ENCODE data around the gene CPNE4.

CPNE4 gene

DNA sequence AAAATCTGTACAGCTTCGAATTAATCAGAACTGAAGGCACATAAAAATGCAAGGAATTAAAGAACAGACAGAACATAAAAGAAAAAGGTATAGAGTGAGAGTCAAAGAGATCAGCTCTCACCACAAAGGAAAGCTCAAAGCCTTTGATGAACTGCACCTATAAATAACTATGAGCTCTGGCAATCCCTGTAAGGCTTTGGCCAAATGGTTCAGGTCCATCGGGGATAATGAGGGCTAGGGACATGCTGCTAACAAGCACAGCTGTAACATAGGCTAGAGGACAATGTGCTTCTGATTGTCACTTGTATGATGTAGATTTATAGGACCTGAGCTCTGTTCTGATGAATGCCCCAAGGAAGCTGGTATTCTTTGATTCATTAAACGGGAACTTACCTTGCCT lies 418.1 kb downstream of the CPNE4 start:
- TF ChIP-seq, protein P1, sequence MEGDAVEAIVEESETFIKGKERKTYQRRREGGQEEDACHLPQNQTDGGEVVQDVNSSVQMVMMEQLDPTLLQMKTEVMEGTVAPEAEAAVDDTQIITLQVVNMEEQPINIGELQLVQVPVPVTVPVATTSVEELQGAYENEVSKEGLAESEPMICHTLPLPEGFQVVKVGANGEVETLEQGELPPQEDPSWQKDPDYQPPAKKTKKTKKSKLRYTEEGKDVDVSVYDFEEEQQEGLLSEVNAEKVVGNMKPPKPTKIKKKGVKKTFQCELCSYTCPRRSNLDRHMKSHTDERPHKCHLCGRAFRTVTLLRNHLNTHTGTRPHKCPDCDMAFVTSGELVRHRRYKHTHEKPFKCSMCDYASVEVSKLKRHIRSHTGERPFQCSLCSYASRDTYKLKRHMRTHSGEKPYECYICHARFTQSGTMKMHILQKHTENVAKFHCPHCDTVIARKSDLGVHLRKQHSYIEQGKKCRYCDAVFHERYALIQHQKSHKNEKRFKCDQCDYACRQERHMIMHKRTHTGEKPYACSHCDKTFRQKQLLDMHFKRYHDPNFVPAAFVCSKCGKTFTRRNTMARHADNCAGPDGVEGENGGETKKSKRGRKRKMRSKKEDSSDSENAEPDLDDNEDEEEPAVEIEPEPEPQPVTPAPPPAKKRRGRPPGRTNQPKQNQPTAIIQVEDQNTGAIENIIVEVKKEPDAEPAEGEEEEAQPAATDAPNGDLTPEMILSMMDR (IDR thresholded peaks at IDR 0.05; ENCODE audit: borderline replicate concordance, control extremely low read depth, extremely low read depth, insufficient read depth, missing control alignments) = no peak
- in situ Hi-C loops (cut with MboI; ENCODE audit: low sequenced_read_pairs, unreplicated experiment) = no loop called here
- DNase-seq (ENCODE audit: low spot score) = no peak

DNA sequence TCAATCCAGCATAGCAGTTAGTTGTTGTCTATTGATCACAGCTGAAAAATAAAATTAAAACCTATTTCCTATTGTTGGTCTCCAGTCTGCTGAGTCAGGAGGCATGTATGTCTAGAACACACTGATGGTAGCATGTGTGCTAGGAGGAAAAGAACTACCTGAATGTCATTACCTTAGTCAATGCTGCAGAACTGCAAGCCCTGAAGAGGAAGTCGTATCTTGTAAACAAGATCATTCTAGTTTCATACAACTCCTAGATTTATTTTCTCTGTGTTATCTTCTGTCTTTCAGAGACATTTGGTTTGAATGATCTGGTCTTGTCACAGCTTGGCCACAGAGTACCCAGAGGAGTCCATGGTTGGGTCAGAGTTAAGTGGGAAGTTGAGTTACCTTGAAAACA lies 422.1 kb downstream of the CPNE4 start:
- in situ Hi-C loops (cut with MboI; ENCODE audit: low sequenced_read_pairs, unreplicated experiment) = no loop called here
- TF ChIP-seq, protein P1 (IDR thresholded peaks at IDR 0.05; ENCODE audit: borderline replicate concordance, control extremely low read depth, extremely low read depth, insufficient read depth, missing control alignments) = no peak
- no peak for DNase-seq (ENCODE audit: low spot score)

DNA sequence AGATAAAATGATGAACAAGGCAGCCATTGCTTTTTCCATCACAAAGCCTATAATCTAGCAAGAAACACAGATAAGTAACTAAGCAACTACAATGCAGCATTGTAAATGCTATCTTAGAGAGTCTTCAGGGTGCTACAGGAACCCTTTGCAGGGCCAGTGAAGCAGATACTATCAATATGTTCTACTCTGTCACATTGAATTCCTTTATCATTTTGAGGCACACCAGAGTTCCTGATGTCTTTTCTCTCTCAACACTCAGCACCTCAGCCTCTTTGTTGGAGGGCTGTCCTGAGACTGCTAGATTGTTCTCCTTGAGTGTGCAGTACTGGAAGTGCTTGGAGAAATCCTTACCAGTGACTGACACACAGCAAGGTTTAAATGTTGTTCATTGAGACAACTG lies 424.6 kb downstream of the CPNE4 start:
- in situ Hi-C loops (cut with MboI; ENCODE audit: low sequenced_read_pairs, unreplicated experiment) = no loop called here
- TF ChIP-seq, protein P1 (IDR thresholded peaks at IDR 0.05; ENCODE audit: borderline replicate concordance, control extremely low read depth, extremely low read depth, insufficient read depth, missing control alignments) = no peak
- no peak for DNase-seq (ENCODE audit: low spot score)

DNA sequence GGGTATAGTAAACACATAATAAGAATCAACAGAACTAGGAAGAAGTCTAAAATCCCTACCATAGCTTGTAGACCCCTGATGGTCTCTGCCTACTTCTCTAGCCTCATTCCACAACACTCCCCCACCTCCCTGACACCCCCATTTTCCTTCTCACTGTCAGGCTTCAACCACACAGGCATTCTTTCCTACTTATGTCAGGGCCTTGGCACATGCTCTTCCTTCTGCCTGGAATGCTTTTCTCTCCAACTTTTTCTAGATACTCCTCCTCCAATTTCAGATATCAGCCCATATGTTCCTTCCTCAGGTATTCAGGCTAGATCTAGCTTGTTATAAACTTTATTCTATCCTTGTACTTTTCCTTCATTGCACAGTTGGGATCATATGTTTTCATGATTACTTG lies 426.1 kb downstream of the CPNE4 start:
- no peak for DNase-seq (ENCODE audit: low spot score)
- TF ChIP-seq, protein P1 (IDR thresholded peaks at IDR 0.05; ENCODE audit: borderline replicate concordance, control extremely low read depth, extremely low read depth, insufficient read depth, missing control alignments) = no peak
- in situ Hi-C loops (cut with MboI; ENCODE audit: low sequenced_read_pairs, unreplicated experiment) = no loop called here

DNA sequence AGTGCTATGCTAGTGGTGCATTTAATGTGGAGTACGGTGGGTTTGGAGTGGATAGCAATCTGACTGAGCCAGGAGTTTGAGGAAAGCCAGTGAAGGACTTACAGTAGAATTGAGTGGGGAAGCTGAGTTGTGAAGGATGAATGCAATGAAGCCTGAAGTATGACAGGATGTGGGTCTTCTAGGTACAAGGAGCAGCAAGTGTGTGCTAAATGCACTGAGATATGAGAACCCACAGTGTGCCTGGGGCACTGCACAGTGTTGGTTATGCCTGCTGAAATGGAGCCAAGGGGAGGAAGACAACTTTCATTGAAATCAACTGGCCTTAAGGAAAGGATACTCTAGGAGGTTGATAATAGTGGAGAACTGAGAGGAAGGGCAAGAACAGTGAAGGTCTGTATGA lies 426.5 kb downstream of the CPNE4 start:
- no peak for DNase-seq (ENCODE audit: low spot score)
- TF ChIP-seq, protein P1 (IDR thresholded peaks at IDR 0.05; ENCODE audit: borderline replicate concordance, control extremely low read depth, extremely low read depth, insufficient read depth, missing control alignments) = no peak
- in situ Hi-C loops (cut with MboI; ENCODE audit: low sequenced_read_pairs, unreplicated experiment) = no loop called here

DNA sequence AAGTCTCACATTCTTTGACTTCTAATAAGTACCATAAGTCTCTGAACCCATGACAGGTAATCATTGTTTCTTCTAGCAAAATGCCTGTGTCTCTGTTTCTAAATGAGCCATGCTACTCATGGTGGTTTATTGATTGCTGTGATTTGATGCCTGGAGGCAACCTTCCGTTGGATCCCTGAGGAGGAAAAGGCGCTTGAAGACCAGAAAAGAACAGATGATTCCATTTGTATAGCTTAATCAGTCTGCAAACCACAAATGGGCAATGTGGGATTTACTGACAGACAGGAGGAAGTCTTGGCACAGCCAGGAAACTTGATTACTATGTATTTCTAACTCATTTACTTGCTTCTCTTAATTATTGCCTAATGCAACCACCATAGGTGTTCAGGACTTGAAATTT lies 428.9 kb downstream of the CPNE4 start:
- TF ChIP-seq, protein P1 (IDR thresholded peaks at IDR 0.05; ENCODE audit: borderline replicate concordance, control extremely low read depth, extremely low read depth, insufficient read depth, missing control alignments) = no peak
- in situ Hi-C loops (cut with MboI; ENCODE audit: low sequenced_read_pairs, unreplicated experiment) = no loop called here

More for the DNA sequence above, 428.9 kb downstream of the CPNE4 start:
- DNase-seq (ENCODE audit: low spot score) = no peak

Measured in GM13976 (cell line).